Erythroblast (primary cell): ENCODE measurements around the gene CDYL.

Source experiments
- GATA1 ChIP-seq: IDR thresholded peaks from 2 replicates; pipeline ENCODE4 v1.6.1; 2011; ENCODE audit warnings: low read depth, mild to moderate bottlenecking, control low read depth, low read length, moderate library complexity
- POLR2A ChIP-seq: IDR thresholded peaks from 2 replicates; pipeline ENCODE4 v1.6.1; 2011; ENCODE audit warnings: mild to moderate bottlenecking, low read length

DNA sequence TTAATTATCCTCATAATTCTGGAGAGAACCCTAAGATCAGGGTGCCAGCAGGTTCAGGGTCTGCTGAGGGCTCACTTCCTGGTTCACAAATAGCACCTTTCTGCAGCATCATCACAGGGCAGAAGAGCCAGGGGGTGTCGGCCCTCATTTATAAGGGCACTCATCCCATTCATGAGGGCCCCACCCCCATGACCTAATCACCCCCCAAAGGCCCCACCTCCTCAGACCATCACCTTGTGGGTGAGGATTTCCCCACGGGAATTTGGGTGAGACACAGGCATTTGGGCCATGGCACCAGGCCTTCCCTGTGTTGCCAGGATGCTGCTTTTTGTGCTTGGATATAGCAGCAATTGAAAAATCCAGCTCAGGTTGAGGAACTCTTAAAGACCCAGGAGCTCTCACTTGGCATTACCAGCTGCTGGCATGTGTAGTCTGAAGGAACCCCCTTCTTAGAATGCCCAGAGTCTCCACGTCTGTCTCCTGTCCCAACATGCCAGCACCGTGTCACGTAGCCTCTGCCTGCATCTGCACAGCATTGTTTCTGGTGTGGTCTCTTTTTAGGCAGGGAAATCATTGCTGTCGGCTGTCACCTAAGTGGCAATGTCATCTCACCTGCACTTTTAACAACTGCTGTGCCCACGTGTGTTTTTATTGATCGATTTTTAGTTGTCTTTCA lies 156.2 kb downstream of the CDYL start:
- TF ChIP-seq POLR2A (no peak), GATA1 (no peak)
